D721Med (cell line): Measurements from ENCODE around the gene PPHLN1.

Source experiments
- DNase-seq: peaks from one replicate; pipeline ENCODE4 v3.0.0; 2011; ENCODE audit warnings: low spot score; ENCODE audit not compliant: insufficient read length
- FAIRE-seq: peaks from 2 replicates; lab custom pipeline; 2011; peaks lifted over from hg19 to GRCh38; lab: Jason Lieb, UNC
- CTCF ChIP-seq: IDR thresholded peaks from 2 replicates; pipeline ENCODE4 v1.5.1; 2012; ENCODE audit warnings: mild to moderate bottlenecking, control low read depth; ENCODE audit not compliant: insufficient read depth; ENCODE audit errors: missing control alignments

PPHLN1 gene

GRCh38 chr12:42442311-42442759, 116.4 kb downstream of the PPHLN1 start:
- FAIRE-seq (no peak), DNase-seq (no peak)
- no peak for TF ChIP-seq CTCF

GRCh38 chr12:42442888-42443287, 116.9 kb downstream of the PPHLN1 start:
- TF ChIP-seq CTCF = no peak
- DNase-seq (no peak), FAIRE-seq (no peak)

- FAIRE-seq (no peak), DNase-seq (no peak)
- TF ChIP-seq CTCF = no peak
Measured at GRCh38 chr12:42444192-42444943, 118.4 kb downstream of the PPHLN1 start.

GRCh38 chr12:42445891-42446290, 119.9 kb downstream of the PPHLN1 start:
- FAIRE-seq = no peak
- TF ChIP-seq CTCF = no peak
- no peak for DNase-seq

- DNase-seq = no peak
- no peak for TF ChIP-seq CTCF
- no peak for FAIRE-seq
Measured at GRCh38 chr12:42446761-42447160, 120.8 kb downstream of the PPHLN1 start.

GRCh38 chr12:42447371-42447786, 121.4 kb downstream of the PPHLN1 start:
- DNase-seq (no peak), FAIRE-seq (no peak)
- no peak for TF ChIP-seq CTCF

- no peak for TF ChIP-seq CTCF
- FAIRE-seq (no peak), DNase-seq (no peak)
Measured at GRCh38 chr12:42448841-42449240, 122.9 kb downstream of the PPHLN1 start.
